T-helper 1 cell treated with Interleukin-12 subunit alpha and Interleukin-12 subunit beta and Interleukin-4 antibody, amounts not matched to agents 30 μg/mL and 1 μg/mL, for 36 hours (primary cell): Measurements from ENCODE around the gene LRP3.

Experiments
- H3K27ac Mint-ChIP-seq: one replicate; pipeline ENCODE4 v1.8.0; 2021; ENCODE audit warnings: mild to moderate bottlenecking, mixed read lengths
- H3K27me3 Mint-ChIP-seq: one replicate; pipeline ENCODE4 v1.8.0; 2021; ENCODE audit warnings: low read depth, mixed read lengths
- H3K36me3 Mint-ChIP-seq: one replicate; pipeline ENCODE4 v1.8.0; 2021; ENCODE audit warnings: low read depth, mixed read lengths
- H3K4me1 Mint-ChIP-seq: one replicate; pipeline ENCODE4 v1.8.0; 2021; ENCODE audit warnings: low read depth, mixed read lengths
- H3K4me3 Mint-ChIP-seq: one replicate; pipeline ENCODE4 v1.8.0; 2021; ENCODE audit warnings: mild to moderate bottlenecking, moderate library complexity, mixed read lengths
- H3K9me3 Mint-ChIP-seq: one replicate; pipeline ENCODE4 v1.8.0; 2021; ENCODE audit warnings: mixed read lengths

LRP3 gene

GRCh38 chr19:33227870-33228599, 33.9 kb downstream of the LRP3 start:
- Mint-ChIP-seq H3K27me3 (peaks cover 60% of the 10 kb centered on the region), H3K9me3 (peaks cover 16% of the 10 kb centered on the region), H3K4me1 (no peaks in the 10 kb centered on the region), H3K36me3 (peaks cover 3% of the 10 kb centered on the region), H3K27ac (no peak overlapping the region), H3K4me3 (no peak overlapping the region)

GRCh38 chr19:33229962-33230361, 35.8 kb downstream of the LRP3 start:
- Mint-ChIP-seq H3K4me3 (no peak overlapping the region), H3K27ac (no peak overlapping the region), H3K27me3 (peaks cover 43% of the 10 kb centered on the region), H3K9me3 (peaks cover 16% of the 10 kb centered on the region), H3K36me3 (peaks cover 3% of the 10 kb centered on the region), H3K4me1 (no peaks in the 10 kb centered on the region)

- Mint-ChIP-seq H3K9me3 (peaks cover 16% of the 10 kb centered on the region), H3K4me1 (no peaks in the 10 kb centered on the region), H3K27me3 (peaks cover 31% of the 10 kb centered on the region), H3K27ac (no peak overlapping the region), H3K36me3 (peaks cover 3% of the 10 kb centered on the region), H3K4me3 (no peak overlapping the region)
These were observed 37.4 kb downstream of the LRP3 start for GRCh38 chr19:33231511-33231910.

- Mint-ChIP-seq H3K9me3 (peaks cover 11% of the 10 kb centered on the region), H3K4me1 (no peaks in the 10 kb centered on the region), H3K4me3 (no peak overlapping the region), H3K27ac (no peak overlapping the region), H3K36me3 (peaks cover 3% of the 10 kb centered on the region), H3K27me3 (peaks cover 22% of the 10 kb centered on the region)
These were observed 38.5 kb downstream of the LRP3 start for GRCh38 chr19:33232656-33233055.

- H3K27ac Mint-ChIP-seq, result no peak overlapping the region
- H3K4me3 Mint-ChIP-seq, result no peak overlapping the region
- no peaks in the 10 kb centered on the region for H3K4me1 Mint-ChIP-seq
- H3K9me3 Mint-ChIP-seq, result peaks cover 6% of the 10 kb centered on the region
- no peaks in the 10 kb centered on the region for H3K36me3 Mint-ChIP-seq
- peaks cover 16% of the 10 kb centered on the region for H3K27me3 Mint-ChIP-seq
These were observed 39.1 kb downstream of the LRP3 start for GRCh38 chr19:33233056-33233873.

- no peaks in the 10 kb centered on the region for H3K4me1 Mint-ChIP-seq
- H3K36me3 Mint-ChIP-seq, result no peaks in the 10 kb centered on the region
- no peaks in the 10 kb centered on the region for H3K9me3 Mint-ChIP-seq
- H3K27me3 Mint-ChIP-seq, result peaks cover 10% of the 10 kb centered on the region
- no peak overlapping the region for H3K4me3 Mint-ChIP-seq
- no peak overlapping the region for H3K27ac Mint-ChIP-seq
These were observed 40.0 kb downstream of the LRP3 start for GRCh38 chr19:33234092-33234491.

GRCh38 chr19:33234736-33235135, 40.6 kb downstream of the LRP3 start:
- Mint-ChIP-seq H3K27me3 (peaks cover 8% of the 10 kb centered on the region), H3K4me1 (no peaks in the 10 kb centered on the region), H3K4me3 (no peak overlapping the region), H3K9me3 (no peaks in the 10 kb centered on the region), H3K36me3 (no peaks in the 10 kb centered on the region), H3K27ac (no peak overlapping the region)

- Mint-ChIP-seq H3K4me3 (no peak overlapping the region), H3K27me3 (peaks cover 5% of the 10 kb centered on the region), H3K9me3 (no peaks in the 10 kb centered on the region), H3K36me3 (no peaks in the 10 kb centered on the region), H3K27ac (no peak overlapping the region), H3K4me1 (no peaks in the 10 kb centered on the region)
These were observed 41.3 kb downstream of the LRP3 start for GRCh38 chr19:33235269-33235995.

GRCh38 chr19:33235996-33236350, 41.8 kb downstream of the LRP3 start:
- no peak overlapping the region for H3K4me3 Mint-ChIP-seq
- no peaks in the 10 kb centered on the region for H3K4me1 Mint-ChIP-seq
- peaks cover under 1% of the 10 kb centered on the region for H3K27me3 Mint-ChIP-seq
- no peaks in the 10 kb centered on the region for H3K36me3 Mint-ChIP-seq
- no peaks in the 10 kb centered on the region for H3K9me3 Mint-ChIP-seq
- H3K27ac Mint-ChIP-seq, result no peak overlapping the region

- Mint-ChIP-seq H3K4me1 (no peaks in the 10 kb centered on the region), H3K4me3 (no peak overlapping the region), H3K27ac (no peak overlapping the region)
These were observed 42.7 kb downstream of the LRP3 start for GRCh38 chr19:33236696-33237390.

GRCh38 chr19:33238481-33239149, 44.5 kb downstream of the LRP3 start:
- Mint-ChIP-seq H3K27ac (no peak overlapping the region), H3K9me3 (no peaks in the 10 kb centered on the region), H3K27me3 (no peaks in the 10 kb centered on the region), H3K36me3 (no peaks in the 10 kb centered on the region), H3K4me3 (no peak overlapping the region), H3K4me1 (no peaks in the 10 kb centered on the region)

More at GRCh38 chr19:33236696-33237390, 42.7 kb downstream of the LRP3 start:
- H3K36me3 Mint-ChIP-seq, result no peaks in the 10 kb centered on the region
- no peaks in the 10 kb centered on the region for H3K9me3 Mint-ChIP-seq
- no peaks in the 10 kb centered on the region for H3K27me3 Mint-ChIP-seq

GRCh38 chr19:33239223-33239975, 45.3 kb downstream of the LRP3 start:
- Mint-ChIP-seq H3K27me3 (no peaks in the 10 kb centered on the region), H3K27ac (no peak overlapping the region), H3K9me3 (no peaks in the 10 kb centered on the region), H3K4me3 (no peak overlapping the region), H3K4me1 (no peaks in the 10 kb centered on the region), H3K36me3 (no peaks in the 10 kb centered on the region)

GRCh38 chr19:33240181-33240771, 46.1 kb downstream of the LRP3 start:
- Mint-ChIP-seq H3K27ac (no peak overlapping the region), H3K36me3 (no peaks in the 10 kb centered on the region), H3K4me1 (no peaks in the 10 kb centered on the region), H3K27me3 (peaks cover 3% of the 10 kb centered on the region), H3K9me3 (peaks cover 6% of the 10 kb centered on the region), H3K4me3 (no peak overlapping the region)
